GM12878 (cell line): ENCODE data around the gene PHACTR1.

Experiments used
- CTCF ChIP-seq, 3 experiments: IDR thresholded peaks in 2 of 3; conservative IDR thresholded peaks in 1 of 3; 2 replicates each; pipeline ENCODE4 v1.5.1; 2011; ENCODE audit warnings: low read depth in 3 of 3, low read length in 3 of 3, mild to moderate bottlenecking in 3 of 3, control low read depth in 2 of 3, moderate library complexity in 2 of 3, inconsistent platforms in 1 of 3, mixed read lengths in 1 of 3; ENCODE audit not compliant: control insufficient read depth in 2 of 3, insufficient read depth in 1 of 3; ENCODE audit errors: extremely low read depth in 1 of 3
- SRF ChIP-seq, 2 experiments: IDR thresholded peaks; 2 replicates each; pipeline ENCODE4 v1.6.1; 2011; ENCODE audit warnings: low read depth in 2 of 2, low read length in 2 of 2, mild to moderate bottlenecking in 1 of 2, moderate library complexity in 1 of 2

- TF ChIP-seq CTCF (IDR thresholded peaks at IDR 0.05 in 2 of 3, conservative IDR thresholded peaks at IDR 0.05 in 1 of 3; ENCODE audit: control insufficient read depth in 2 of 3, extremely low read depth in 1 of 3, insufficient read depth in 1 of 3, low read depth in 3 of 3, low read length in 3 of 3) (no peak), SRF (IDR thresholded peaks at IDR 0.05; ENCODE audit: low read depth in 2 of 2, low read length in 2 of 2) (no peak)
Observed at GRCh38 chr6:12753036-12753435, 36.5 kb downstream of the PHACTR1 start.
